GM23248 (cell line): Measurements from ENCODE around the gene KCNS1.

Experiments
- EZH2 ChIP-seq: fragments of 200-600 bp; sonication (generic); IDR thresholded peaks from 2 replicates; pipeline ENCODE4 v1.6.1; 2018; ENCODE audit warnings: antibody characterized with exemption, mild to moderate bottlenecking; ENCODE audit not compliant: insufficient read depth, poor library complexity, severe bottlenecking
- EZH2phosphoT487 ChIP-seq: fragments of 200-600 bp; sonication (generic); IDR thresholded peaks from 2 replicates; pipeline ENCODE4 v1.6.1; 2018; ENCODE audit warnings: antibody characterized with exemption, moderate library complexity, mild to moderate bottlenecking, low read depth; ENCODE audit not compliant: insufficient read depth

DNA sequence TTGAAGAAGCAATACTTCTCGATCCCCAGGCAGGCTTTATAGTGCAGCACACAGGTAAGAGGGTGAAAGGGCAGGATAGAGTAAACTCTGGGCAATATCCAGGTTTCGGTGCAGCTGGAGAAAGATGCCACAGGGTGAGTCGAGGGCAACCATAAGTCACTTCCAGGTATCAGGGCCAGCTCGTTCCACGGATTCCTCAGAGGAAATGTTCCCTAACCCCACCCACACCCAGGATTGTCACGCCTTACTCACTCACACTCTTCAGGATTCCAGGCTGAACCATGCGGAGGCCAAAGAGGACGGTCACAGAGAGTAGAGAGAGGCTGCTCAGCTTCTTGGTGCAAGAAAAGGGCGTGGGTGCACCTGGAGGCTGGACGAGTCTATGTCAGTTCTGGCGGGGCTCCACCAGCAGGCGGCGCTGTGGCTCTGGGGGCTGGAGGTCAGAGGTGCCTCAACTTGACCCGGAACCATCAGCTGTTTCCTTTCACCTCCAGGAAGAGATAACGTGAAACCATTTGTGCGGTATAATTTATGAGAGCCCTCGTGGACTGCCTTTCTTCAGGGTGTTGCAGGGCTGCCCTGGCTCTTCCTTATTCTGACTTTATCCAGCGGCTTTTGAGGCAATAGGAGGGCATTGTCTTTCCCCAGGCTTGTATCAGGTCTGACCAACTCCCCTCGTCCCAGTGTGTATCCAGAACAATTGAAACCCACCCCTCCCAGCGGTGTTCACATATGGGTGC, 37.8 kb upstream of the KCNS1 start:
- no peak for TF ChIP-seq EZH2
- no peak for TF ChIP-seq EZH2phosphoT487
